Trophoblast cell (in vitro differentiated cells and primary cell): ENCODE results near the gene UGT1A10.

Source experiments
- DNase-seq, 2 donors: peaks; one replicate each; pipeline ENCODE4 v3.0.0-alpha.2; 2016
- H2AFZ ChIP-seq: 2 replicates; pipeline ENCODE4 v1.6.1; 2013; ENCODE audit warnings: low read length, moderate library complexity, mild to moderate bottlenecking; ENCODE audit not compliant: insufficient read depth, poor library complexity
- H2AK5ac ChIP-seq: 2 replicates; pipeline ENCODE4 v1.6.1; 2013; ENCODE audit warnings: mild to moderate bottlenecking, low read length
- H2BK120ac ChIP-seq: 2 replicates; pipeline ENCODE4 v1.6.1; 2013; ENCODE audit warnings: low read length, mild to moderate bottlenecking, moderate library complexity; ENCODE audit not compliant: insufficient read depth, poor library complexity
- H2BK12ac ChIP-seq: 2 replicates; pipeline ENCODE4 v1.6.1; 2013; ENCODE audit warnings: mild to moderate bottlenecking, low read length, moderate library complexity
- H2BK5ac ChIP-seq: 2 replicates; pipeline ENCODE4 v1.6.1; 2013; ENCODE audit warnings: low read length, low read depth, moderate library complexity, mild to moderate bottlenecking; ENCODE audit not compliant: poor library complexity
- H3K14ac ChIP-seq: 2 replicates; pipeline ENCODE4 v1.6.1; 2013; ENCODE audit warnings: mild to moderate bottlenecking, low read length
- H3K18ac ChIP-seq: 2 replicates; pipeline ENCODE4 v1.6.1; 2013; ENCODE audit warnings: mild to moderate bottlenecking, low read length
- H3K23ac ChIP-seq: 2 replicates; pipeline ENCODE4 v1.6.1; 2013; ENCODE audit warnings: low read length
- H3K27ac ChIP-seq: 2 replicates; pipeline ENCODE4 v1.5.1; 2013; ENCODE audit warnings: low read depth, mild to moderate bottlenecking, inconsistent platforms, low read length, moderate library complexity
- H3K27me3 ChIP-seq: 2 replicates; pipeline ENCODE4 v1.6.1; 2013; ENCODE audit warnings: inconsistent platforms, mild to moderate bottlenecking, low read length, moderate library complexity; ENCODE audit not compliant: insufficient read depth
- H3K36me3 ChIP-seq, 2 experiments: 1 replicate in 1 of 2; 2 replicates in 1 of 2; pipeline ENCODE4 v1.6.1; 2013; ENCODE audit warnings: low read length in 2 of 2, mild to moderate bottlenecking in 2 of 2, moderate library complexity in 1 of 2; ENCODE audit not compliant: insufficient read depth in 2 of 2, control insufficient read depth in 1 of 2
- H3K4ac ChIP-seq: 2 replicates; pipeline ENCODE4 v1.6.1; 2013; ENCODE audit warnings: low read depth, mild to moderate bottlenecking, low read length, moderate library complexity
- H3K4me1 ChIP-seq, 2 experiments: 1 replicate in 1 of 2; 2 replicates in 1 of 2; pipeline ENCODE4 v1.6.1; 2013; ENCODE audit warnings: low read length in 2 of 2, mild to moderate bottlenecking in 2 of 2, moderate library complexity in 1 of 2; ENCODE audit not compliant: insufficient read depth in 2 of 2, control insufficient read depth in 1 of 2
- H3K4me2 ChIP-seq: 2 replicates; pipeline ENCODE4 v1.6.1; 2013; ENCODE audit warnings: inconsistent platforms, mild to moderate bottlenecking, low read length, moderate library complexity
- H3K4me3 ChIP-seq: 2 replicates; pipeline ENCODE4 v1.5.1; 2013; ENCODE audit warnings: mild to moderate bottlenecking, low read depth, low read length, inconsistent platforms
- H3K79me1 ChIP-seq: one replicate; pipeline ENCODE4 v1.6.1; 2013; ENCODE audit warnings: low read length
- H3K79me2 ChIP-seq: 2 replicates; pipeline ENCODE4 v1.6.1; 2013; ENCODE audit warnings: low read length, mild to moderate bottlenecking; ENCODE audit not compliant: control insufficient read depth, insufficient read depth, poor library complexity
- H3K9ac ChIP-seq: 2 replicates; pipeline ENCODE4 v1.6.1; 2013; ENCODE audit warnings: mild to moderate bottlenecking, low read length
- H3K9me3 ChIP-seq: 2 replicates; pipeline ENCODE4 v1.6.1; 2013; ENCODE audit warnings: low read depth, mild to moderate bottlenecking, control low read depth, inconsistent platforms, low read length; ENCODE audit not compliant: insufficient read depth
- H4K12ac ChIP-seq: 2 replicates; pipeline ENCODE4 v1.6.1; 2013; ENCODE audit warnings: low read depth, mild to moderate bottlenecking, low read length, moderate library complexity
- H4K8ac ChIP-seq: 2 replicates; pipeline ENCODE4 v1.6.1; 2013; ENCODE audit warnings: low read depth, mild to moderate bottlenecking, low read length, moderate library complexity
- H4K91ac ChIP-seq: one replicate; pipeline ENCODE4 v1.6.1; 2013; ENCODE audit warnings: low read depth, mild to moderate bottlenecking, low read length, moderate library complexity
- WGBS: extraction: QIAGEN DNeasy Blood & Tissue Kit; methylation state at CpG from one replicate; pipeline ENCODE4 v1.1.7; 2013; ENCODE audit warnings: missing lambda C conversion rate; ENCODE audit not compliant: insufficient read length, insufficient coverage; ENCODE audit errors: extremely low coverage; 5-methylcytosine and 5-hydroxymethylcytosine counted together

UGT1A10 gene

GRCh38 chr2:233815861-233816260 is 179.6 kb downstream of the UGT1A10 start:
- Histone ChIP-seq H2BK5ac (no peak overlapping the region), H2BK12ac (no peak overlapping the region), H3K36me3 (no peaks in the 10 kb centered on the region), H4K12ac (no peak overlapping the region), H4K91ac (no peak overlapping the region), H3K23ac (no peak overlapping the region), H3K4me2 (no peak overlapping the region), H2AK5ac (no peak overlapping the region), H3K9me3 (peaks cover 11% of the 10 kb centered on the region), H3K4me1 (no peaks in the 10 kb centered on the region), H2AFZ (no peak overlapping the region), H3K4ac (no peak overlapping the region), H3K14ac (no peak overlapping the region), H3K18ac (no peak overlapping the region), H3K79me1 (no peaks in the 10 kb centered on the region), H3K27me3 (no peaks in the 10 kb centered on the region), H3K79me2 (no peaks in the 10 kb centered on the region), H3K27ac (no peak overlapping the region), H4K8ac (no peak overlapping the region), H3K9ac (no peak overlapping the region), H2BK120ac (no peak overlapping the region), H3K4me3 (no peak overlapping the region)
- peak in 1 of 2 donors; percentile 28 for DNase-seq
- WGBS: no CpG with 5 or more reads among the region's 6 CpGs

- H3K36me3 ChIP-seq: no peaks in the 10 kb centered on the region
- H3K18ac ChIP-seq: no peak overlapping the region
- no peaks in the 10 kb centered on the region for H3K79me2 ChIP-seq
- no peak overlapping the region for H3K9ac ChIP-seq
- no peak overlapping the region for H2BK120ac ChIP-seq
- H2BK5ac ChIP-seq: no peak overlapping the region
- no peak overlapping the region for H3K23ac ChIP-seq
- WGBS: no CpG with 5 or more reads among the region's 2 CpGs
- H2BK12ac ChIP-seq: no peak overlapping the region
- H4K8ac ChIP-seq: no peak overlapping the region
- H3K9me3 ChIP-seq: peaks cover 7% of the 10 kb centered on the region
- H2AFZ ChIP-seq: no peak overlapping the region
- H3K4me1 ChIP-seq: no peaks in the 10 kb centered on the region
- H4K91ac ChIP-seq: no peak overlapping the region
- H3K4ac ChIP-seq: no peak overlapping the region
- no peak for DNase-seq
- no peaks in the 10 kb centered on the region for H3K27me3 ChIP-seq
- no peak overlapping the region for H3K14ac ChIP-seq
- no peak overlapping the region for H2AK5ac ChIP-seq
- H3K4me3 ChIP-seq: no peak overlapping the region
- H3K27ac ChIP-seq: no peak overlapping the region
- no peak overlapping the region for H3K4me2 ChIP-seq
- H3K79me1 ChIP-seq: no peaks in the 10 kb centered on the region
- H4K12ac ChIP-seq: no peak overlapping the region
These were observed 180.1 kb downstream of the UGT1A10 start for GRCh38 chr2:233816334-233816733.

- no peaks in the 10 kb centered on the region for H3K4me1 ChIP-seq
- H3K9me3 ChIP-seq: peaks cover 6% of the 10 kb centered on the region
- H3K79me2 ChIP-seq: no peaks in the 10 kb centered on the region
- no peak overlapping the region for H4K12ac ChIP-seq
- WGBS: no CpG with 5 or more reads among the region's 4 CpGs
- H2BK5ac ChIP-seq: no peak overlapping the region
- no peak overlapping the region for H3K23ac ChIP-seq
- no peak overlapping the region for H4K8ac ChIP-seq
- no peak overlapping the region for H3K4ac ChIP-seq
- no peak for DNase-seq
- H3K18ac ChIP-seq: no peak overlapping the region
- H3K9ac ChIP-seq: no peak overlapping the region
- no peaks in the 10 kb centered on the region for H3K27me3 ChIP-seq
- H3K79me1 ChIP-seq: no peaks in the 10 kb centered on the region
- no peak overlapping the region for H2BK120ac ChIP-seq
- no peaks in the 10 kb centered on the region for H3K36me3 ChIP-seq
- H3K14ac ChIP-seq: no peak overlapping the region
- no peak overlapping the region for H2AFZ ChIP-seq
- no peak overlapping the region for H3K4me3 ChIP-seq
- no peak overlapping the region for H3K4me2 ChIP-seq
- no peak overlapping the region for H4K91ac ChIP-seq
- no peak overlapping the region for H2BK12ac ChIP-seq
- H2AK5ac ChIP-seq: no peak overlapping the region
- H3K27ac ChIP-seq: no peak overlapping the region
These were observed 180.5 kb downstream of the UGT1A10 start for GRCh38 chr2:233816771-233817170.

GRCh38 chr2:233817361-233817911 is 181.2 kb downstream of the UGT1A10 start:
- H3K27me3 ChIP-seq: no peaks in the 10 kb centered on the region
- H2AFZ ChIP-seq: no peak overlapping the region
- H2BK120ac ChIP-seq: no peak overlapping the region
- no peak overlapping the region for H3K4me2 ChIP-seq
- DNase-seq: no peak
- WGBS: no CpG with 5 or more reads among the region's 3 CpGs
- H4K91ac ChIP-seq: no peak overlapping the region
- peaks cover 5% of the 10 kb centered on the region for H3K9me3 ChIP-seq
- no peak overlapping the region for H2AK5ac ChIP-seq
- H3K79me2 ChIP-seq: no peaks in the 10 kb centered on the region
- no peak overlapping the region for H2BK12ac ChIP-seq
- no peak overlapping the region for H4K12ac ChIP-seq
- H4K8ac ChIP-seq: no peak overlapping the region
- no peak overlapping the region for H2BK5ac ChIP-seq
- H3K36me3 ChIP-seq: no peaks in the 10 kb centered on the region
- no peak overlapping the region for H3K9ac ChIP-seq
- no peak overlapping the region for H3K18ac ChIP-seq
- H3K14ac ChIP-seq: no peak overlapping the region
- H3K79me1 ChIP-seq: no peaks in the 10 kb centered on the region
- no peaks in the 10 kb centered on the region for H3K4me1 ChIP-seq
- no peak overlapping the region for H3K4me3 ChIP-seq
- no peak overlapping the region for H3K23ac ChIP-seq
- no peak overlapping the region for H3K4ac ChIP-seq
- no peak overlapping the region for H3K27ac ChIP-seq
